ENCODE results near the gene EIF2D.

EIF2D gene

DNA sequence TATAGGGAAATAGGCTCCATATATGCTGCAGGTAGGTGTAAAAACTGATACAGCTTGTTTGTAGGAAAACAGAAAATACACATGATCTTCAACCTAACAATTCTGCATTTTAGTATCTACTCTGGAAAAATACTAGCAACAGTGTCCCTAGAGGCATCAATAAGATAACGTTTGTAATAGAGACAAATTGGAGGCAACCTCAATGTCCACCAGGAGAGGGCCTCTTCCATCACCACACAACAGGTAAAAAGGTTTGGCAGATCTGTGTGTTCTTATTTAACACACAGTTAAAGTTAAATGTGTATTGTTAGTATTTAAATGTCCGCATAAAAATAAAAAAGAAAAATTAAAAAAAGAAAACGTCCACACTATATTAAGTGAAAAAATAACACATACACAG is 5.4 kb downstream of the EIF2D start:
- TF ChIP-seq TEAD4 (IDR thresholded peaks at IDR 0.05), result no peak
- no peak for TF ChIP-seq NFIC (IDR thresholded peaks at IDR 0.05)
- TF ChIP-seq, protein P1, sequence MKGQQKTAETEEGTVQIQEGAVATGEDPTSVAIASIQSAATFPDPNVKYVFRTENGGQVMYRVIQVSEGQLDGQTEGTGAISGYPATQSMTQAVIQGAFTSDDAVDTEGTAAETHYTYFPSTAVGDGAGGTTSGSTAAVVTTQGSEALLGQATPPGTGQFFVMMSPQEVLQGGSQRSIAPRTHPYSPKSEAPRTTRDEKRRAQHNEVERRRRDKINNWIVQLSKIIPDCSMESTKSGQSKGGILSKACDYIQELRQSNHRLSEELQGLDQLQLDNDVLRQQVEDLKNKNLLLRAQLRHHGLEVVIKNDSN (IDR thresholded peaks at IDR 0.05), result no peak
- no peak for TF ChIP-seq CEBPB (IDR thresholded peaks at IDR 0.05)
- no peak for TF ChIP-seq ZBTB7A (IDR thresholded peaks at IDR 0.05; ENCODE audit: low read depth)
- no peak for TF ChIP-seq TAF1 (IDR thresholded peaks at IDR 0.05; ENCODE audit: low read depth)
- TF ChIP-seq EGR1 (IDR thresholded peaks at IDR 0.05), result no peak
- no peak for TF ChIP-seq FOXM1 (IDR thresholded peaks at IDR 0.05; ENCODE audit: borderline replicate concordance, low read depth)
- no peak for TF ChIP-seq CREB1 (IDR thresholded peaks at IDR 0.05; ENCODE audit: low read depth)
- no peak for TF ChIP-seq TCF12 (IDR thresholded peaks at IDR 0.05; ENCODE audit: low read depth)

DNA sequence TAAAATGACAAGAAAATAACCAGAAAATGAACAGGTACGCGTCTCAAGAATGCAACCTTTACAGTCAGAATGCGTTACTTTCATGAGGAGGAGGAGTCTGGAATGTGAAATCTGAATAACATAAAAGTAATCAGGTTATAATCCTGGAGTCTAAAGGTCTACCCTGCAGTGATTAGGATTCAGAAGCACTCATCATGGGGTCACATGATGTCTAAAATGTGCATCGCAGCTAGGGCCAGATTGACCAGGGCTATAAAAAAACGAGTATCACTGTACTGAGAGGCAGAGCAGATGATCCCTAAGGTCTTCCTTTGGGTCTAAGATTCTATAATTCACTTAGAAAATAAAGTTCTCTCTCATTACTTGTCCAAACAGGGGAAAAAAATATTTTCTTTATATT is 7.4 kb downstream of the EIF2D start:
- TF ChIP-seq EGR1 (IDR thresholded peaks at IDR 0.05), result no peak
- TF ChIP-seq, protein P2, sequence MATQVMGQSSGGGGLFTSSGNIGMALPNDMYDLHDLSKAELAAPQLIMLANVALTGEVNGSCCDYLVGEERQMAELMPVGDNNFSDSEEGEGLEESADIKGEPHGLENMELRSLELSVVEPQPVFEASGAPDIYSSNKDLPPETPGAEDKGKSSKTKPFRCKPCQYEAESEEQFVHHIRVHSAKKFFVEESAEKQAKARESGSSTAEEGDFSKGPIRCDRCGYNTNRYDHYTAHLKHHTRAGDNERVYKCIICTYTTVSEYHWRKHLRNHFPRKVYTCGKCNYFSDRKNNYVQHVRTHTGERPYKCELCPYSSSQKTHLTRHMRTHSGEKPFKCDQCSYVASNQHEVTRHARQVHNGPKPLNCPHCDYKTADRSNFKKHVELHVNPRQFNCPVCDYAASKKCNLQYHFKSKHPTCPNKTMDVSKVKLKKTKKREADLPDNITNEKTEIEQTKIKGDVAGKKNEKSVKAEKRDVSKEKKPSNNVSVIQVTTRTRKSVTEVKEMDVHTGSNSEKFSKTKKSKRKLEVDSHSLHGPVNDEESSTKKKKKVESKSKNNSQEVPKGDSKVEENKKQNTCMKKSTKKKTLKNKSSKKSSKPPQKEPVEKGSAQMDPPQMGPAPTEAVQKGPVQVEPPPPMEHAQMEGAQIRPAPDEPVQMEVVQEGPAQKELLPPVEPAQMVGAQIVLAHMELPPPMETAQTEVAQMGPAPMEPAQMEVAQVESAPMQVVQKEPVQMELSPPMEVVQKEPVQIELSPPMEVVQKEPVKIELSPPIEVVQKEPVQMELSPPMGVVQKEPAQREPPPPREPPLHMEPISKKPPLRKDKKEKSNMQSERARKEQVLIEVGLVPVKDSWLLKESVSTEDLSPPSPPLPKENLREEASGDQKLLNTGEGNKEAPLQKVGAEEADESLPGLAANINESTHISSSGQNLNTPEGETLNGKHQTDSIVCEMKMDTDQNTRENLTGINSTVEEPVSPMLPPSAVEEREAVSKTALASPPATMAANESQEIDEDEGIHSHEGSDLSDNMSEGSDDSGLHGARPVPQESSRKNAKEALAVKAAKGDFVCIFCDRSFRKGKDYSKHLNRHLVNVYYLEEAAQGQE (IDR thresholded peaks at IDR 0.05; ENCODE audit: low read depth), result no peak
- TF ChIP-seq, protein P3, sequence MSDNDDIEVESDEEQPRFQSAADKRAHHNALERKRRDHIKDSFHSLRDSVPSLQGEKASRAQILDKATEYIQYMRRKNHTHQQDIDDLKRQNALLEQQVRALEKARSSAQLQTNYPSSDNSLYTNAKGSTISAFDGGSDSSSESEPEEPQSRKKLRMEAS (IDR thresholded peaks at IDR 0.05), result no peak
- no peak for TF ChIP-seq EP300 (IDR thresholded peaks at IDR 0.05; ENCODE audit: borderline replicate concordance)
- TF ChIP-seq TEAD4 (IDR thresholded peaks at IDR 0.05), result no peak
- no peak for TF ChIP-seq NFIC (IDR thresholded peaks at IDR 0.05)
- no peak for TF ChIP-seq RAD21 (IDR thresholded peaks at IDR 0.05; ENCODE audit: low read depth)
- no peak for TF ChIP-seq YY1 (IDR thresholded peaks at IDR 0.05; ENCODE audit: low read depth)
- TF ChIP-seq ZBTB7A (IDR thresholded peaks at IDR 0.05; ENCODE audit: low read depth), result no peak
- TF ChIP-seq TCF12 (IDR thresholded peaks at IDR 0.05; ENCODE audit: low read depth), result no peak
- TF ChIP-seq, protein P1 (IDR thresholded peaks at IDR 0.05), result no peak
- TF ChIP-seq CREB1 (IDR thresholded peaks at IDR 0.05; ENCODE audit: low read depth), result no peak
- no peak for TF ChIP-seq CEBPB (IDR thresholded peaks at IDR 0.05)
- TF ChIP-seq FOXM1 (IDR thresholded peaks at IDR 0.05; ENCODE audit: borderline replicate concordance, low read depth), result no peak
- no peak for TF ChIP-seq TAF1 (IDR thresholded peaks at IDR 0.05; ENCODE audit: low read depth)

DNA sequence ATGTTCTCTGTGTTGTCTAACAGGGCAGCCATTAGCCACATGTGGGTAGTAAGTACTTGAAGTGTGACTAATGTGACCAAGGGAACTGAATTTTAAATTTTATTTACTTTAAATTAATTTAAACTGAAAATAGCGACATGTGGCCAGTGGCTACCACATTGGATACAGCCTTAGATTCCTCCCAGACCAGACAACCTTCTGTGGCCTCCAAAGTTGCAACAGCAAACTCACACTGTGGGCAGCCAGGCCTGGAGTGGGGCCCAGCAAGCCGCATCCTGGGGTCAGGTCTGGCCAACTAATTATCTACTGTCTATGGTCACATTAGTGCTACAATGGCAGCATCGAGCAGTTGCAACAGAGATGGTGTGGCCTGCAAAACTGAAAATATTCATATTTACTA is 11.7 kb downstream of the EIF2D start:
- TF ChIP-seq NFIC (IDR thresholded peaks at IDR 0.05), result no peak

DNA sequence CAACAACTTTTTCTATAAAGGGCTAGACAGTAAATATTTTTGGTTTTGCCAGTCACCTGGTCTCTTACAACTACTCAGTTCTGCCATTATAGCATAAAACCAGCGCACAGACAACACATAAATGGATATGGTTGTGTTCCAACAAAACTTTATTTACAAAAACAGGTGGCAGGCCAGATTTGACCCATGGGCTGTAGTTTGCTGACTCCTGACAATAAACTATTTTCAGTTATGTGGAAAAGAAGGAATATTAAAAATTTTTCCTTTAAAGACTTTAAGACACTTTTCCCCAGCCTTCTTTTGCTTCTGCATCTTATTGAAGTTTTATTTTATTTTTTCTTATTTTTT is 16.0 kb downstream of the EIF2D start:
- TF ChIP-seq NFIC (IDR thresholded peaks at IDR 0.05) (no peak), EP300 (IDR thresholded peaks at IDR 0.05; ENCODE audit: borderline replicate concordance) (no peak), RAD21 (IDR thresholded peaks at IDR 0.05; ENCODE audit: low read depth) (no peak), ZBTB7A (IDR thresholded peaks at IDR 0.05; ENCODE audit: low read depth) (no peak), YY1 (IDR thresholded peaks at IDR 0.05; ENCODE audit: low read depth) (no peak), CEBPB (IDR thresholded peaks at IDR 0.05) (no peak), FOXM1 (IDR thresholded peaks at IDR 0.05; ENCODE audit: borderline replicate concordance, low read depth) (no peak)
- TF ChIP-seq, protein P3 (IDR thresholded peaks at IDR 0.05), result no peak
- TF ChIP-seq, protein P2 (IDR thresholded peaks at IDR 0.05; ENCODE audit: low read depth), result no peak

DNA sequence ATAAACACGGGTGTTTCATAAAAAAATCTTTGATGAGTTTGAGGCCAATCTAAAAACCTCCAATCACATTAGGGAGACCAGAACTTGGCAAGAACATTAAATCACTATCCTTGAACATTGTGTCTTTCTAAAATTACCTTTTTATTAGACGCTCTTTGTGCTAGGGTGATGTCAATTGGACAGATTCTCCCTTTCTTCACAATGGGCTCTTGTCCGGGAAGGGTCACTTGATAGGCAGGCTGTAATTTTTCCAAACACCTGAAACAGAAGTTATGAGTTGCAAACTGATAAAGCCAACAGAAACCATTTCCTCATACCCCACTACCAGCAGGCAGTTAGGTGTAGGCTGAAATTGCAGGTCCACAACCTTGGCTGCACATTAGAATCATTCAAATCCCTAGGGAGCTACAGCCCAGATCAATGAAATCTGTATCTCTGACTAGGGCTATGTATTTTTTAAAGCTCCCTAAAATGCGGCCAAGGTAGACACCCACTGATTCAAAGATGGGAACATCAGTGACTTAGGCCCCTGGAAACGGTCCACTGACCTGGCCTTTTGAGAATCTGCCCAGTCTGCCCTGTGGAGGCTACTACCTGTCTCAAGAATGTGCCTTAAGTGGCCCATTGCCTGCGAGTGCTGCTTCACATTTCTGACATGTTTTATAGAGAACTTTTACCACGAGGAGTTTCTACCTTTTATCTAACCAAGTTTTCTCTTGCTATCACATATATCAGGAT is 16.5 kb downstream of the EIF2D start:
- TF ChIP-seq NFIC (IDR thresholded peaks at IDR 0.05) (no peak), TAF1 (IDR thresholded peaks at IDR 0.05; ENCODE audit: low read depth) (no peak), CREB1 (IDR thresholded peaks at IDR 0.05; ENCODE audit: low read depth) (no peak), EP300 (IDR thresholded peaks at IDR 0.05; ENCODE audit: borderline replicate concordance) (no peak), RAD21 (IDR thresholded peaks at IDR 0.05; ENCODE audit: low read depth) (no peak), YY1 (IDR thresholded peaks at IDR 0.05; ENCODE audit: low read depth) (no peak), FOXM1 (IDR thresholded peaks at IDR 0.05; ENCODE audit: borderline replicate concordance, low read depth) (no peak), TEAD4 (IDR thresholded peaks at IDR 0.05) (no peak), CEBPB (IDR thresholded peaks at IDR 0.05) (no peak), EGR1 (IDR thresholded peaks at IDR 0.05) (no peak), TCF12 (IDR thresholded peaks at IDR 0.05; ENCODE audit: low read depth) (no peak), ZBTB7A (IDR thresholded peaks at IDR 0.05; ENCODE audit: low read depth) (no peak)
- TF ChIP-seq, protein P2 (IDR thresholded peaks at IDR 0.05; ENCODE audit: low read depth), result no peak
- TF ChIP-seq, protein P3 (IDR thresholded peaks at IDR 0.05), result no peak
- TF ChIP-seq, protein P1 (IDR thresholded peaks at IDR 0.05), result no peak
